ENCODE results near the gene CCDC89.
"Not testable (repeated sequence)": the region's sequence is repeated elsewhere in the genome, so short reads cannot be mapped to it uniquely, and the experiment has no call there.

CCDC89 gene

GRCh38 chr11:85694385-85694980 lies 8.5 kb upstream of the CCDC89 start:
- DNase-seq, result peak in 3 of 56 donors; percentile 0 to 8 (median 0)

GRCh38 chr11:85685125-85685819 lies 723 bp downstream of the CCDC89 start:
- peak in 8 of 56 donors; percentile 1 to 48 (median 29) for DNase-seq

GRCh38 chr11:85682330-85683305 lies 3.4 kb downstream of the CCDC89 start:
- peak in 52 of 56 donors; percentile 3 to 86 (median 43) for DNase-seq

- DNase-seq, result peak in 1 of 56 donors; percentile 19
These were observed 5.1 kb downstream of the CCDC89 start for GRCh38 chr11:85680897-85681296.

- no peak for DNase-seq
These were observed 6.4 kb downstream of the CCDC89 start for GRCh38 chr11:85679576-85679975.

- DNase-seq, result no peak
These were observed 12.6 kb downstream of the CCDC89 start for GRCh38 chr11:85673393-85673792.

GRCh38 chr11:85672105-85672902 lies 13.7 kb downstream of the CCDC89 start:
- no peak for DNase-seq

- not testable (repeated sequence) for DNase-seq
These were observed 14.9 kb downstream of the CCDC89 start for GRCh38 chr11:85670949-85671663.

GRCh38 chr11:85668157-85668556 lies 17.8 kb downstream of the CCDC89 start:
- DNase-seq, result no peak

GRCh38 chr11:85666687-85667086 lies 19.3 kb downstream of the CCDC89 start:
- DNase-seq, result no peak

- DNase-seq, result peak in 1 of 56 donors; percentile 18
These were observed 20.3 kb downstream of the CCDC89 start for GRCh38 chr11:85665733-85666132.

GRCh38 chr11:85664615-85665481 lies 21.1 kb downstream of the CCDC89 start, which contains the start of gene CREBZF:
Gene CREBZF, minus strand, starts transcription at chr11:85665129. Its CDS starts 254 bp downstream, at chr11:85664875.
- DNase-seq, result peak in 55 of 56 donors; percentile 42 to 95 (median 89)

- DNase-seq, result peak in 54 of 56 donors; percentile 8 to 88 (median 70)
These were observed 22.0 kb downstream of the CCDC89 start for GRCh38 chr11:85663753-85664614.

- DNase-seq, result peak in 1 of 56 donors; percentile 40
These were observed 22.8 kb downstream of the CCDC89 start for GRCh38 chr11:85663080-85663752.

- no peak for DNase-seq
These were observed 23.9 kb downstream of the CCDC89 start for GRCh38 chr11:85661972-85662664.

GRCh38 chr11:85658180-85658579 lies 27.8 kb downstream of the CCDC89 start:
- no peak for DNase-seq

GRCh38 chr11:85656777-85657176 lies 29.2 kb downstream of the CCDC89 start:
- DNase-seq, result no peak
